ENCODE results near the gene CADM2.

The CADM2 gene

GRCh38 chr3:85864896-85865295 lies 906.1 kb downstream of the CADM2 start:
- DNase-seq (ENCODE audit: low spot score): no peak
- H3K27ac ChIP-seq: no peak overlapping the region
- TF ChIP-seq CTCF (IDR thresholded peaks at IDR 0.05): no peak

GRCh38 chr3:85867072-85867471 lies 908.3 kb downstream of the CADM2 start:
- no peak overlapping the region for H3K27ac ChIP-seq
- TF ChIP-seq CTCF (IDR thresholded peaks at IDR 0.05): no peak

More at GRCh38 chr3:85864896-85865295, 906.1 kb downstream of the CADM2 start:
- no peak overlapping the region for H3K4me3 ChIP-seq

GRCh38 chr3:85875589-85875988 lies 916.8 kb downstream of the CADM2 start:
- H3K4me3 ChIP-seq: no peak overlapping the region
- no peak for DNase-seq (ENCODE audit: low spot score)
- TF ChIP-seq CTCF (IDR thresholded peaks at IDR 0.05): no peak
- no peak overlapping the region for H3K27ac ChIP-seq

More at GRCh38 chr3:85867072-85867471, 908.3 kb downstream of the CADM2 start:
- H3K4me3 ChIP-seq: no peak overlapping the region
- DNase-seq (ENCODE audit: low spot score): no peak

- H3K27ac ChIP-seq: no peak overlapping the region
- no peak for DNase-seq (ENCODE audit: low spot score)
- H3K4me3 ChIP-seq: no peak overlapping the region
- TF ChIP-seq CTCF (IDR thresholded peaks at IDR 0.05): no peak
Observed at GRCh38 chr3:85877631-85878030, 918.8 kb downstream of the CADM2 start.

- TF ChIP-seq CTCF (IDR thresholded peaks at IDR 0.05): no peak
- Histone ChIP-seq H3K27ac (no peak overlapping the region), H3K4me3 (no peak overlapping the region)
- no peak for DNase-seq (ENCODE audit: low spot score)
Observed at GRCh38 chr3:85881833-85882393, 923.1 kb downstream of the CADM2 start.

- no peak overlapping the region for H3K4me3 ChIP-seq
- H3K27ac ChIP-seq: no peak overlapping the region
- no peak for TF ChIP-seq CTCF (IDR thresholded peaks at IDR 0.05)
- no peak for DNase-seq (ENCODE audit: low spot score)
Observed at GRCh38 chr3:85890043-85890555, 931.3 kb downstream of the CADM2 start.

GRCh38 chr3:85903434-85903833 lies 944.6 kb downstream of the CADM2 start:
- no peak for TF ChIP-seq CTCF (IDR thresholded peaks at IDR 0.05)
- DNase-seq (ENCODE audit: low spot score): no peak
- Histone ChIP-seq H3K4me3 (no peak overlapping the region), H3K27ac (no peak overlapping the region)

Measured in coronary artery (tissue), 2 donors.